ENCODE results near the gene MRC2.
A peak's percentile ranks its signal among the peaks of the same experiment; 100 is the strongest.

The MRC2 gene

GRCh38 chr17:62718429-62718828 is 91.0 kb downstream of the MRC2 start:
- DNase-seq (ENCODE audit: extremely low spot score): no peak
- CTCF ChIA-PET: no interaction called here
- TF ChIP-seq HDGF (IDR thresholded peaks at IDR 0.05; ENCODE audit: borderline replicate concordance) (no peak), PKNOX1 (IDR thresholded peaks at IDR 0.05) (no peak), NFRKB (IDR thresholded peaks at IDR 0.05) (no peak), FOXA1 (IDR thresholded peaks at IDR 0.05) (no peak), SUZ12 (IDR thresholded peaks at IDR 0.05) (no peak), FOXK2 (IDR thresholded peaks at IDR 0.05) (no peak), ARNT (IDR thresholded peaks at IDR 0.05) (no peak), BHLHE40 (IDR thresholded peaks at IDR 0.05; ENCODE audit: borderline replicate concordance) (no peak), LEF1 (IDR thresholded peaks at IDR 0.05; ENCODE audit: borderline replicate concordance) (no peak), L3MBTL2 (conservative IDR thresholded peaks at IDR 0.05) (no peak), ZNF384 (IDR thresholded peaks at IDR 0.05) (no peak), FOXM1 (IDR thresholded peaks at IDR 0.05; ENCODE audit: borderline replicate concordance) (no peak), ELF4 (IDR thresholded peaks at IDR 0.05) (no peak), TARDBP (IDR thresholded peaks at IDR 0.05) (no peak), SP1 (IDR thresholded peaks at IDR 0.05) (no peak), CTBP1 (IDR thresholded peaks at IDR 0.05; ENCODE audit: borderline replicate concordance) (no peak)
- POLR2A ChIA-PET: no interaction called here

DNA sequence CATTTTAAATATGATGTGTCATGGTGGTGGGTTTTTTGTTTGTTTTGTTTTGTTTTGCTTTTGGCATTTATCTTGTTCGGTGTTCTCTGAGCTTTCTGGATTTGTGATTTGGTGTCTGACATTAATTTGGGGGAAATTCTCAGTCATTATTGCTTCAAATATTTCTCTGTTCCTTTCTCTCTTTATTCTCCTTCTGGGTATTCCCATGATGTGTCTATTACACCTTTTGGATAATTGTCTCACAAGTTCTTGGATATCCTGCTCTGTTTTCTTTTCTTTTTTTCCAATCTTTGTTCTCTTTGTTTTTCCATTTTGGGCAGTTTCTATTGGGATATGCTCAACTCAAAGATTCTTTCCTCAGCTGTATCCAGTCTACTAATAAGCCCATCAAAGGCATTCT is 92.1 kb downstream of the MRC2 start:
- DNase-seq (ENCODE audit: extremely low spot score): no peak
- no peak for TF ChIP-seq ELF4 (IDR thresholded peaks at IDR 0.05)
- TF ChIP-seq PKNOX1 (IDR thresholded peaks at IDR 0.05): no peak
- TF ChIP-seq FOXM1 (IDR thresholded peaks at IDR 0.05; ENCODE audit: borderline replicate concordance): no peak
- TF ChIP-seq NFRKB (IDR thresholded peaks at IDR 0.05): no peak
- no peak for TF ChIP-seq SUZ12 (IDR thresholded peaks at IDR 0.05)
- TF ChIP-seq HDGF (IDR thresholded peaks at IDR 0.05; ENCODE audit: borderline replicate concordance): no peak
- TF ChIP-seq LEF1 (IDR thresholded peaks at IDR 0.05; ENCODE audit: borderline replicate concordance): no peak
- no peak for TF ChIP-seq TARDBP (IDR thresholded peaks at IDR 0.05)
- TF ChIP-seq FOXA1 (IDR thresholded peaks at IDR 0.05): no peak
- no peak for TF ChIP-seq FOXK2 (IDR thresholded peaks at IDR 0.05)
- no peak for TF ChIP-seq L3MBTL2 (conservative IDR thresholded peaks at IDR 0.05)
- ChIA-PET CTCF (no interaction called here), POLR2A (no interaction called here)

- DNase-seq (ENCODE audit: extremely low spot score): peak; percentile 39
- POLR2A ChIA-PET: interaction anchor here (0.7 kb wide), 1 partner anchor 245 kb away, joined by 3 read pairs; no protein-coding TSS in a partner anchor
Observed at GRCh38 chr17:62720126-62720850, 92.8 kb downstream of the MRC2 start.

GRCh38 chr17:62722625-62723024 is 95.2 kb downstream of the MRC2 start:
- CTCF ChIA-PET: no interaction called here

More at GRCh38 chr17:62720126-62720850, 92.8 kb downstream of the MRC2 start:
- CTCF ChIA-PET: interaction anchor here (0.6 to 1.2 kb wide), 5 partner anchors 9 to 435 kb away, joined by 3 to 9 read pairs (median 3); no protein-coding TSS in a partner anchor
- TF ChIP-seq ZNF384 (IDR thresholded peaks at IDR 0.05) (peak; percentile 71), SP1 (IDR thresholded peaks at IDR 0.05) (no peak), ARNT (IDR thresholded peaks at IDR 0.05) (no peak)

DNA sequence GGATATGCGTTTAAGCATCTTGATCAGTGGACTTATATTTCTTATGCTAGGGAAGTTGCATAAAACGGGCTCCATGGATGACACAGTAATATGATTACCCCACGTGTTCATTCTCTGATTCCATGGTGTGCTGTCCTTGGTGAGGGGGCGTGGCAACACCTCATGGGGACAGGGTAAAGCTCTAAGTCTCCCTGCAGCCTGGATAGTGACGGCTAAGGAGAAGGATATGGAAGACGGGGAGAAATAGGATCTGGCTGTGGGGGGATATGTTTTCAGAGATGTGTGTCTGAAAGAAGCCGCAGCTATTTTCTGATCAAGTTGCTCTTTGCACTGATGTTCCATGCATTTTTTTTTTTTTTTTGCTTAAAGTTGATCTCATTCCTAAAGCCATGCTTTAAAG is 96.4 kb downstream of the MRC2 start:
- peak; percentile 51 for DNase-seq (ENCODE audit: extremely low spot score)
- ChIA-PET POLR2A (interaction anchor here (1.2 kb wide), 3 partner anchors 9 to 270 kb away, joined by 3 read pairs; no protein-coding TSS in a partner anchor), CTCF (interaction anchor here (0.6 kb wide), 1 partner anchor 77 kb away, joined by 4 read pairs; no protein-coding TSS in a partner anchor)
- TF ChIP-seq LEF1 (IDR thresholded peaks at IDR 0.05; ENCODE audit: borderline replicate concordance) (no peak), L3MBTL2 (conservative IDR thresholded peaks at IDR 0.05) (peak; percentile 50), FOXM1 (IDR thresholded peaks at IDR 0.05; ENCODE audit: borderline replicate concordance) (no peak)

More at GRCh38 chr17:62722625-62723024, 95.2 kb downstream of the MRC2 start:
- TF ChIP-seq ELF4 (IDR thresholded peaks at IDR 0.05) (no peak), NFRKB (IDR thresholded peaks at IDR 0.05) (no peak), CTBP1 (IDR thresholded peaks at IDR 0.05; ENCODE audit: borderline replicate concordance) (no peak), SUZ12 (IDR thresholded peaks at IDR 0.05) (no peak), HDGF (IDR thresholded peaks at IDR 0.05; ENCODE audit: borderline replicate concordance) (no peak), ARNT (IDR thresholded peaks at IDR 0.05) (no peak), L3MBTL2 (conservative IDR thresholded peaks at IDR 0.05) (no peak), PKNOX1 (IDR thresholded peaks at IDR 0.05) (no peak), BHLHE40 (IDR thresholded peaks at IDR 0.05; ENCODE audit: borderline replicate concordance) (no peak), LEF1 (IDR thresholded peaks at IDR 0.05; ENCODE audit: borderline replicate concordance) (no peak), ZNF384 (IDR thresholded peaks at IDR 0.05) (no peak), TARDBP (IDR thresholded peaks at IDR 0.05) (no peak), FOXK2 (IDR thresholded peaks at IDR 0.05) (no peak), FOXM1 (IDR thresholded peaks at IDR 0.05; ENCODE audit: borderline replicate concordance) (no peak), FOXA1 (IDR thresholded peaks at IDR 0.05) (no peak), SP1 (IDR thresholded peaks at IDR 0.05) (no peak)
- POLR2A ChIA-PET: no interaction called here
- DNase-seq (ENCODE audit: extremely low spot score): no peak

DNA sequence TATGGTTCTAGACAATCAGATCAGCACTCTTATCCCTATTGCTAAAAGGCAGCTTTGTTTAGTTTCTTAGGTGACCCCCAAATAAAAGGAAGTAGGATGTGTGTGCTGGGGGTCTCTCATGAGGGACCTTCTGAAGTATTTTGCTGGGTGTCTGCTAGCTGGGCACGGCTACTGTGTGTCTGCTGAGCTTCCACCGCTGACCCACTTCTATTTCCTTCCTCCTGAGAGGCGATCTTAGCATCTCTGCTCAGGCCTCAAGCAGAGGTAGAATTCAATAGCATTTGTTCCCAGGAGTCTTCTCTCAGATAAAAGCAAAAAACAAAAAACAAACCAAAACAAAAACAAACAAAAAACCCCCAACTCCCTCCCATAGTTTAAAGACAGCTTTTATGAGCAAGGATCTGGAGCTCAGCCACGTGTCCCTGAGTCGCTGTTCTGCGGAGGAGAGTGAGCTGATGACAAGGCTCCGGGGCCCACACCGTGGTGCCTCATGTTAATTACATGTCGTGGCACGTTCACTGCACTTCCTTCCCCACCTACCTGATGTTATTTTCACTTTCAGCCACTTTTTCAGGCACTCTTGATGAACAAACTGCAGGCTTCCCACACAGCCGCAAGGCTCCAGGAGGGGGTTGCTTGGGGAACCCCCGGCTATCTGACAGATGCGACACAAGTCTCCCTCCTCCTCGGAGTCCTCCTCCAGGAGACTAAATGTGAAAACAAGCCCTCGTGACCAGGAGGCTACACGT is 97.1 kb downstream of the MRC2 start:
- peak; percentile 82 for TF ChIP-seq L3MBTL2 (conservative IDR thresholded peaks at IDR 0.05)
- no peak for TF ChIP-seq FOXA1 (IDR thresholded peaks at IDR 0.05)
- no peak for DNase-seq (ENCODE audit: extremely low spot score)
- ChIA-PET POLR2A (interaction anchor here (1.2 kb wide), 3 partner anchors 10 to 269 kb away, joined by 3 read pairs; no protein-coding TSS in a partner anchor), CTCF (no interaction called here)

Data from HEK293T (cell line).